NCI-H345 treated with DMSO at 0.1 percent for 48 hours (cell line): ENCODE measurements around the gene UGT2A1.
"Not testable (repeated sequence)": the region's sequence is repeated elsewhere in the genome, so short reads cannot be mapped to it uniquely, and the experiment has no call there.

Experiments
- DNase-seq: peaks from one replicate; lab custom pipeline; 2025; ENCODE audit not compliant: unreplicated experiment; lab: John Stamatoyannopoulos, UW

The UGT2A1 gene

DNA sequence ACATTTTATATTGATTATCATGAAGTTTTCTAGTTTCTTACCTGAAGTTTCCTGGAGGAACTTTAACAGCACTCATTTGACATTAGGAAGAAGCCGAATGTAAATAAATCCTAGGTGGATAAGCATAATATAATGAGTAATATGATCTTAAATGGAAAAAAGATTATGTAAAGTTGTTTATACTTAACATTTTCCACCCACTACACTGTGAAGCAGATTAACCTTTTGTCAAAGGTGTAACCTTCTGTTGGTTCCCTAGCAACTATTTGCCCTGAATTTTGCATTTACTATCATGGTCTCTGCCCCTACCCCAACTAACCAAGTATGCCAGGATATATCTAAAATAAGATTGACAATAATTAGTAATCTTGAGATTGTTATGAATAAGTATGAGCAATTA is at the start of gene UGT2A1:
TSS of gene UGT2A1 (minus strand) at position 101 of the 400 bp plus-strand sequence. CDS start 5,603 bp downstream, outside the sequence.
- DNase-seq, result no peak

- DNase-seq, result no peak
These were observed 49.2 kb upstream of the UGT2A1 start for GRCh38 chr4:69702201-69702600.

DNA sequence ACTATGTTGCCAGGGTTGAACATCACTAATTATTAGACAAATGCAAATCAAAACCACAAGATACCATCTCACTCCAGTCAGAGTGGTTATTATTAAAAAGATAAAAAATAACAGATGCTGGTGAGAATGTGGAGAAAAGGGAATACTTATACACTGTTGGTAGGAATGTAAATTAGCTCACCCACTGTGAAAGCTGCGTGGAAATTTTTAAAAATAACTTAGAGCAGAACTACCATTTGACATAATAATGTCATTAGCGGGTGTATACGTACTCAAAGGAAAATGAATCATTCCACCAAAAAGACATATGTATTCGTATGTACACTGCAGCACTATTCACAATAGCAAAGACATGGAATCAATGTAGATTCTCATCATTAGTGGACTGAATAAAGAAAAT is 48.6 kb upstream of the UGT2A1 start:
- no peak for DNase-seq

GRCh38 chr4:69697536-69698242 is 44.6 kb upstream of the UGT2A1 start:
- no peak for DNase-seq

DNA sequence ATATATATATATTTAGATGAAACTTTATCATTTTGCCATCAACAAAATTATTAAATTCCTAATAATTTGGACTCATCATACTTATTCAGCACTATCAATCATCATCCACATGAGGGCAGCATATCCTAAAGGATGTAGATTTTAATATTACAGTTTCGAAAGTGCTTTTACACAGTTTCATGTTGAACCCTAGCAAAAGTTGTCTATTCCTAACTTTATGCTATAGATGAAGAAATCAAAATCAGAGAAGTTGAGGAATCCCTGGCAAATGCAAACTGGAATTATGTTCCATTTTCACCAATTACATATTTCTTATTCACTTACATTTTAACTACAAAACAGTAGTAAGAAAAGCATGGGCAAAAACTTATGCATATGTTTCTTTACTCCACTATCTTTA is 36.6 kb upstream of the UGT2A1 start:
- DNase-seq, result peak; percentile 5

DNA sequence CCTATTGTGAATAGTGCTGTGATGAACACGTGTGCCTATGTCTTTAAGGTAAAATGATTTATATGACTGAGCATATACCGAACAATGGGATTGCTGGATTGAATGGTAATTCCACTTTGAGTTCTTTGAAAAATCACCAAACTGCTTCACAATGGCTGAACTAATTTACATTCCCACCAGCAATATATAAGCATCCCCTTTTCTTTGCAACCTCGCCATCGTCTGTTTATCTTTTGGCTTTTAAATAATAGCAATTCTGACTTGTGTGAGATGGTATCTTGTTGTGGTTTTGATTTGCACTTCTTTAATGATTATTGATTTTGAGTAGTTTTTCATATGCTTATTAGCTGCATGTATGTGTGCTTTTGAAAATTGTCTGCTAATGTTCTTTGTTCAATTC is 31.8 kb upstream of the UGT2A1 start:
- DNase-seq, result no peak

GRCh38 chr4:69668680-69669079 is 15.6 kb upstream of the UGT2A1 start:
- no peak for DNase-seq

- not testable (repeated sequence) for DNase-seq
These were observed 11.0 kb upstream of the UGT2A1 start for GRCh38 chr4:69664009-69664408.

DNA sequence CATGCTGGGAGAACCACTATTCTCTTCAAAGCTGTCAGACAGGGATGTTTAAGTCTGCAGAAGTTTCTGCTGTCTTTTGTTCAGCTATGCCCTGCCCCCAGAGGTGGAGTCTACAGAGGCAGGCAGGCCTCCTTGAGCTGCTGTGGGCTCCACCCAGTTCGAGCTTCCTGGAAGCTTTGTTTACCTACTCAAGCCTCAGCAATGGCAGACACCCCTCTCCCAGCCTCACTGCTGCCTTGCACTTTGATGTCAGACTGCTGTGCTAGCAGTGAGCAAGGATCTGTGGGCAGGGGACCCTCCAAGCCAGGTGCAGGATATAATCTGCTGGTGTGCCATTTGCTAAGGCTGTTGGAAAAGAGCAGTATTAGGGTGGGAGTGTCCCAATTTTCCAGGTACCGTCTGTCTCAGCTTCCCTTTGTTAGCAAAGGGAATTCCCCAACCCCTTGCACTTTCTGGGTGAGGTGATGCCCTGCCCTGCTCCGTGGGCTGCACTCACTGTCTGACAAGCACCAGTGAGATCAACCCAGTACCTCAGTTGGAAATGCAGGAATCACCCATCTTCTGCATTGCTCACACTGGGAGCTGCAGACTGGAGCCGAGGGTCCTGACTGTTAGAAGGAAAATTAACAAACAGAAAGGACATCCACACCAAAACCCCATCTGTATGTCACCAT is 8.2 kb upstream of the UGT2A1 start:
- not testable (repeated sequence) for DNase-seq

- no peak for DNase-seq
These were observed 5.1 kb upstream of the UGT2A1 start for GRCh38 chr4:69658133-69658532.

DNA sequence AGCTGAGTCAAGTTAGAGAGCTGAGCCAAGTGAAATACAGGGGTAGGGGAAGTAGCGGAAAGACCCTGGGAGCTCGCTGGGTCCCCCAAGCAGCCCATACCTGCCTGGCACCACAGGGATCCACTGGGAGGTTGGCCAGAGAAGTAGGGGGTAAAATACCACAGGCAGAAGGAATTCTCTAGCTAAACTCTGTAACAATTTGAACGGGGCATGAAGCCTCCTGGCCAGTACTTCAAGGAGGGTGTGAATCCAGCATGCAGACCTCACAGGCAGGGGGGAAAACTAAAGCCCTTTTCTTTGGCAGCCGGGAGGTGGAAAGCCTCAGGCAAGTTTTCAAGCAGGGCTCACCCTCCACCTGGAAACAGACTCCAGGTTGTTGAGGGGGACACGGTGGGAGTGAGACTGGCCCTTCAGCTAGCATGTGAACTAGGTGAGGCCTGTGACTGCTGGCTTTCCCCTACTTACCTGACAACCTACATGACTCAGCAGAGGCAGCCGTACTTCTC is 3.7 kb upstream of the UGT2A1 start:
- DNase-seq, result no peak

DNA sequence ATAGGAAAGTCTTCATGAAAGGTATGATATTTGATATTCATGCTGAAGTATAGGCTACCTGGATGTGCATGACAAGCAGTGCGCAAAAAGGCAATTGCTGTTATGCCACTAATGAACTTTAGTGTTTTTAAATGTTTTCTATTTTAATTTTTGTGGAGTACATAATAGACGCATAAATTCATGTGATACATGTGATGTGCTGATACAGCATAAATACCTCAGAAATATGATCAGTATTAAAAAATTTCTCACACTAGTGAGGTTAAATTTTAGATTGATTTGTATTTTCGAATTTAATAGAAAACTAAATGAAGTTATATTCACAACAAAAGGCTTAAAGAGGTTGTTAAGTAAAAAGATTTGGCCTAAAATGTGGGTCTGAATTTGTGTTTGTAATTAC is 2.2 kb downstream of the UGT2A1 start:
- no peak for DNase-seq

GRCh38 chr4:69649629-69650028 is 3.4 kb downstream of the UGT2A1 start:
- no peak for DNase-seq

GRCh38 chr4:69649207-69649606 is 3.8 kb downstream of the UGT2A1 start:
- DNase-seq, result no peak

- DNase-seq, result no peak
These were observed 10.1 kb downstream of the UGT2A1 start for GRCh38 chr4:69642961-69643360.

GRCh38 chr4:69640289-69640688 is 12.8 kb downstream of the UGT2A1 start:
- DNase-seq, result no peak

DNA sequence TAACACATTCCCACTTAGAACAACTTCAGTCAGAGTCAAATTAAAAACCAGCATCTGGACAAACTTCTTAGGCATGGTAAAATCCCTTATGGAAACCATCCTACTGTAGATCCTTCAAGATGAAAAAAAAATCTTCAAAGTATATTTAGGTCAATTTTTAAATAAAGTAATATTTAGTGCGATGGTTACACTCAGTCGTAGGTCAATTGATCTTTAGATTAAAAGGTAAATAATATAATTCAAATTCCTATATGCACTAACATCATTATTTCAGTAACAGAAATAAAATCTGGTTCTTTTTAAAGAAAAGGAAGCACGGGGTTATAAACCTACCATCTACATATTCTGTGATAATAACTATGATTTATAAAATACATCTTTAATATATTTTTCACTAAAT is 13.5 kb downstream of the UGT2A1 start, which contains the start of gene UGT2A2:
TSS of gene UGT2A2 (minus strand) at position 101 of the 400 bp plus-strand sequence. CDS start at position 99, 2 bp downstream.
- no peak for DNase-seq

DNA sequence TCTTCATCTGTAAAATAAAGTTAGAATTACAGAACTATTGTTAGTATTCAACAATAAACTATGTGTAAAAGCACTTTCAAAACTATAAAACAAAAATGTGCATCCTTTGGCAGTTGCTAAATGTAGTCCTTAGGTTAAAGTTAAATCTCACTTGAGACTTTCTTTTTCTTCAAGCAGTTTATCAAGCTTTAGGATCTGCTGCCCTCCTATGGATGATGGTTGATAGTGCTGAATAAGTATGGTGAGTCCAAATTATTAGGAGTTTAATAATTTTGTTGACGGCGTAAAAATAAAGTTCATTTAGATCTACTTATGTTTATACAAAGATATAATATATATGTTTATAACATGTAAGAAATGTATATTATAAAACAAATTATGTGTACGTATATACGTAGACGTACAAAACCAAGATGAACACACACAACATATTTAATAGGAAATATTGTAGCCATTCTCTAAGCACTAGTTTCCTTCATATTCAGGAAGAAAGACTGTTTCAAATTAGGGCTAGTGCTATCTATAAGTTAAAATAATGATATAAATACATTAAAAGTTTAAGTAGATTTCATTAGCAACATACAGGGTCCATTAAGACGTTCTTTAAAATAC is 35.9 kb downstream of the UGT2A1 start:
- DNase-seq, result peak; percentile 3

DNA sequence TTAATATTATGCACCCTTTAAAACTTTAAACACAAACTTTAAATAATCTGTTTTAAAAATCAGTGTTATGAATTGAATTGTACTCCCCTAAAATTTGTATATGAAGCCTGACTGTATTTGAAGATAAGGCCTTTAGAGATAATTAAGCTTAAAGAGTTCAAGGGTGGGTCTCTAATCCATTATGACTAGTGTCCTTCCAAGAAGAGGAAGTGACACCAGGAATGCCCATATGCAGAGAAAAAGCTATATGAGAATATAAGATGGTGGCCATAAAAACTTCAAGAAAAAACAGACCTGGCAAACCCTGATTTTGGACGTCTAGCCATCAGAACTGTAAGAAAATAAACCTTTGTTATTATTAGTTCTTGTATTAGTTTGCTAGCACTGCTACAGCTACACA is 42.6 kb downstream of the UGT2A1 start:
- no peak for DNase-seq

- DNase-seq, result no peak
These were observed 52.0 kb downstream of the UGT2A1 start for GRCh38 chr4:69601065-69601464.

GRCh38 chr4:69600013-69600412 is 53.0 kb downstream of the UGT2A1 start:
- no peak for DNase-seq

DNA sequence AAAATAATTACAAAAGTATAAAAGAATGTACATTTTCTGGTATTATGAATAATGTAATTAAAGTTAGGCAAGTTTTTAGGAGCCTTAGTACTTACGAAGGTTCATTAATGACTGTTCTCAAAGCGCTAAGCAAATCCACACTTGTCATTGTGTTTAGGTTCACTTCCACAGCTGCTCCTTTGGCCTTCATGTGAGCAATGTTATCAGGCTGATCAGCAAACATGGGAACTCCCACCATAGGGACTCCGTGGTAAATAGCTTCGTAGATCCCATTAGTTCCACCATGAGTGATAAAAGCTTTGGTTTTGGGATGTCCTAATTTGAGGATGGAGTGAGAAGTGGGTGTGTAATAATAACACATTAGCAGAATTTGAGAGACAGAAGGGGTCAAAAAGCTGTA is 58.7 kb downstream of the UGT2A1 start:
- DNase-seq, result no peak
